ENCODE measurements around the gene TFCP2L1. TPM values are rescaled to one million over a fixed set of nuclear protein-coding genes. Genes with fewer than 3 reads are reported as not detected.

The TFCP2L1 gene
- polyA plus RNA-seq, 3 donors, result 0.03 to 0.24 TPM; not detected in 1

DNA sequence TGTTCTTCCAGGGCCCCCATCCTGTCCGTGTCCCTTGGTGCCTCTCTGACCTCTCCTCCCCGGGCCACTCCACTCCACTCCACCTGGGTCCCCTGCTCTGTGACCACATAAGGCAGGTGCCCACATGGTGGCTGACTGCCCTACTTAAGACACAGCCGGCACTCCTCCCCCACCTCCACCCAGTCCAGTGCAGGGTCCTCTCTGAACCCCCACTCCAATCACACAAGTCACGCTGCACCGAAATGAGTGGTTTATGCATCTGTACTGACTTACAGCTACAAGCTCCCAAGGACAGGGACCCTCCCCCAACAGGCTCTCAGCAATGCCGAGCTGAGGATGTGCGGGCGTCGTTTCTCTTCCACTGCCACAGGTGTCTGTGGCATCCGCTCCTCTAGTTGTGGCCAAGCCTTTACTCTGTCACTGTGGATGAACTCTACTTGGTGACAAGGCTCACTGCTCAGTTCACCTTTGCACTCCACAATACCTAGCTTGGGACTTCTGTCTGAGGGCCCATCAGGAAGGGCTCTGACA is 48.3 kb downstream of the TFCP2L1 start:
- no peaks in the 10 kb centered on the region for H3K36me3 ChIP-seq (replicated peaks in 1 of 2; ENCODE audit: control insufficient read depth in 1 of 2, insufficient read depth in 2 of 2, low read length in 2 of 2)
- H3K4me3 ChIP-seq (replicated peaks in 1 of 3; ENCODE audit: low read depth in 2 of 3, low read length in 3 of 3), result no peak overlapping the region
- H3K27ac Mint-ChIP-seq, result no peak overlapping the region
- no peak overlapping the region for H3K4me2 ChIP-seq (replicated peaks; ENCODE audit: extremely low read depth, low read length, poor library complexity, severe bottlenecking)
- peaks cover 6 to 13% (median 8%) of the 10 kb centered on the region in 3 donors for H3K27me3 Mint-ChIP-seq (ENCODE audit: low read depth in 3 of 3)
- no peaks in the 10 kb centered on the region for H3K79me2 ChIP-seq (ENCODE audit: insufficient read depth, low read length)
- peaks cover 0 to 2% (median 0%) of the 10 kb centered on the region in 7 donors for H3K9me3 Mint-ChIP-seq
- 95% methylated on average over 6 of the region's 10 CpGs for WGBS (ENCODE audit: insufficient coverage)
- H3K36me3 Mint-ChIP-seq, result no peaks in the 10 kb centered on the region
- H3K4me1 ChIP-seq (ENCODE audit: control insufficient read depth in 1 of 2, insufficient read depth in 2 of 2, low read length in 2 of 2), result peaks cover 6 to 8% of the 10 kb centered on the region in 2 donors
- peaks cover 12% of the 10 kb centered on the region for H3K4me1 Mint-ChIP-seq
- H3K27me3 ChIP-seq (ENCODE audit: control insufficient read depth in 2 of 2, insufficient read depth in 2 of 2, low read length in 2 of 2), result no peaks in the 10 kb centered on the region
- no peak overlapping the region for H2AFZ ChIP-seq (ENCODE audit: insufficient read depth, low read depth, low read length, poor library complexity, severe bottlenecking)
- DNase-seq, result no peak
- H3K27ac ChIP-seq (ENCODE audit: low read depth in 1 of 2, low read length in 2 of 2), result no peak overlapping the region
- no peaks in the 10 kb centered on the region for H3K9me3 ChIP-seq (replicated peaks in 1 of 2; ENCODE audit: control insufficient read depth in 1 of 2, insufficient read depth in 1 of 2, low read length in 2 of 2)
- H3K9ac ChIP-seq (ENCODE audit: insufficient read depth, low read length, poor library complexity, severe bottlenecking), result no peak overlapping the region
- no peak overlapping the region for H3K4me3 Mint-ChIP-seq
- TF ChIP-seq, protein P1, sequence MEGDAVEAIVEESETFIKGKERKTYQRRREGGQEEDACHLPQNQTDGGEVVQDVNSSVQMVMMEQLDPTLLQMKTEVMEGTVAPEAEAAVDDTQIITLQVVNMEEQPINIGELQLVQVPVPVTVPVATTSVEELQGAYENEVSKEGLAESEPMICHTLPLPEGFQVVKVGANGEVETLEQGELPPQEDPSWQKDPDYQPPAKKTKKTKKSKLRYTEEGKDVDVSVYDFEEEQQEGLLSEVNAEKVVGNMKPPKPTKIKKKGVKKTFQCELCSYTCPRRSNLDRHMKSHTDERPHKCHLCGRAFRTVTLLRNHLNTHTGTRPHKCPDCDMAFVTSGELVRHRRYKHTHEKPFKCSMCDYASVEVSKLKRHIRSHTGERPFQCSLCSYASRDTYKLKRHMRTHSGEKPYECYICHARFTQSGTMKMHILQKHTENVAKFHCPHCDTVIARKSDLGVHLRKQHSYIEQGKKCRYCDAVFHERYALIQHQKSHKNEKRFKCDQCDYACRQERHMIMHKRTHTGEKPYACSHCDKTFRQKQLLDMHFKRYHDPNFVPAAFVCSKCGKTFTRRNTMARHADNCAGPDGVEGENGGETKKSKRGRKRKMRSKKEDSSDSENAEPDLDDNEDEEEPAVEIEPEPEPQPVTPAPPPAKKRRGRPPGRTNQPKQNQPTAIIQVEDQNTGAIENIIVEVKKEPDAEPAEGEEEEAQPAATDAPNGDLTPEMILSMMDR (IDR thresholded peaks at IDR 0.05), result no peak
- H4K20me1 ChIP-seq (ENCODE audit: insufficient read depth, low read length), result no peaks in the 10 kb centered on the region
- intact Hi-C loops (cut with micrococcal nuclease), result no loop called here

DNA sequence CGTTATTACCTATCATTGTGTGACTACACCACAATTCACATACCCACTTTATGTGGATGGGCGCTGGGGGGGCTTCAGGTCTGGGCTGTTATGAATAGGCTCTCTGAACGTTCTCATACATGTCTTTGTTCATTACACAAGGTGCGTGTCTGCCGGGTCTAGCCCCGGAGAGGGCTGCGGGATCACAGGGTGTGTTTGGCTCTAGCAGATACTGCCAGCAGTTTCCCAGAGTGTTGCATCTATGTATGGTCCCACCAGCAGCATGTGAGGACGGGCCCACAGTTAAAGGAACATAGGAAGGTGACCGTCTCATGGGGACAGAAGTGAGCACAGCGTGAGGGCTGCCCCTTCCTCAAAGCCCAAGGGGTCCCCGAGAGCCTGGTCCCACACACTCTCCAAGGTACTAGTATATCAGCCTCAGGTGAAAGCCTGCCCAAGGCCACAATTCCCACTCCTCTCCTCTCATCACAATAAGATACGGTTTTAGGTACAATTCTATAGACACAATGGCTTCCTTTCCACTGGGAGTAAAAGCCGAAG is 48.8 kb downstream of the TFCP2L1 start:
- Mint-ChIP-seq H3K27me3 (ENCODE audit: low read depth in 3 of 3) (peaks cover 6 to 9% (median 6%) of the 10 kb centered on the region in 3 donors), H3K36me3 (no peaks in the 10 kb centered on the region), H3K4me3 (no peak overlapping the region), H3K27ac (peak overlapping the region in 1 of 7 donors; percentile 15), H3K4me1 (peaks cover 8% of the 10 kb centered on the region), H3K9me3 (peaks cover 0 to 2% (median 0%) of the 10 kb centered on the region in 7 donors)
- Histone ChIP-seq H3K36me3 (replicated peaks in 1 of 2; ENCODE audit: control insufficient read depth in 1 of 2, insufficient read depth in 2 of 2, low read length in 2 of 2) (no peaks in the 10 kb centered on the region), H3K9ac (ENCODE audit: insufficient read depth, low read length, poor library complexity, severe bottlenecking) (no peak overlapping the region), H3K4me1 (ENCODE audit: control insufficient read depth in 1 of 2, insufficient read depth in 2 of 2, low read length in 2 of 2) (peaks cover 6 to 8% of the 10 kb centered on the region in 2 donors), H3K27ac (ENCODE audit: low read depth in 1 of 2, low read length in 2 of 2) (no peak overlapping the region), H3K9me3 (replicated peaks in 1 of 2; ENCODE audit: control insufficient read depth in 1 of 2, insufficient read depth in 1 of 2, low read length in 2 of 2) (no peaks in the 10 kb centered on the region), H2AFZ (ENCODE audit: insufficient read depth, low read depth, low read length, poor library complexity, severe bottlenecking) (no peak overlapping the region), H3K4me2 (replicated peaks; ENCODE audit: extremely low read depth, low read length, poor library complexity, severe bottlenecking) (no peak overlapping the region), H3K79me2 (ENCODE audit: insufficient read depth, low read length) (no peaks in the 10 kb centered on the region), H4K20me1 (ENCODE audit: insufficient read depth, low read length) (no peaks in the 10 kb centered on the region), H3K4me3 (replicated peaks in 1 of 3; ENCODE audit: low read depth in 2 of 3, low read length in 3 of 3) (no peak overlapping the region), H3K27me3 (ENCODE audit: control insufficient read depth in 2 of 2, insufficient read depth in 2 of 2, low read length in 2 of 2) (no peaks in the 10 kb centered on the region)
- 94% methylated on average over 12 of the region's 13 CpGs for WGBS (ENCODE audit: insufficient coverage)
- TF ChIP-seq, protein P1 (IDR thresholded peaks at IDR 0.05), result no peak
- DNase-seq, result no peak
- intact Hi-C loops (cut with micrococcal nuclease), result no loop called here

All from CD14-positive monocyte (primary cell).